A673 (cell line): ENCODE measurements around the gene SMYD3. TPM values are rescaled to one million over a fixed set of nuclear protein-coding genes. Genes with fewer than 3 reads are reported as not detected.

Experiments
- BruUV-seq: library from RNA; stranded (reverse); fragments of 400-500 nt; replicated peaks from 2 replicates; lab custom pipeline; 2021; lab: Mats Ljungman, UMichigan
- CTCF ChIA-PET: fragments of 300-600 bp; sonication (Branson Sonifier 250); formaldehyde crosslinking; loops from one replicate; lab custom pipeline; 2022; ENCODE audit warnings: antibody characterized with exemption; lab: Charles Lee
- POLR2A ChIA-PET: fragments of 300-600 bp; sonication (Branson Sonifier 250); formaldehyde crosslinking; loops from one replicate; lab custom pipeline; 2022; ENCODE audit warnings: antibody characterized with exemption; ENCODE audit not compliant: low non-redundant PET; lab: Charles Lee
- DNase-seq: peaks from one replicate; pipeline ENCODE4 v3.0.0-alpha.2; 2015; ENCODE audit warnings: low spot score
- H3K27ac ChIP-seq: fragments of 200-600 bp; sonication (generic); 2 replicates; pipeline ENCODE4 v1.5.1; 2016; ENCODE audit warnings: mixed run types, low read depth, mild to moderate bottlenecking, mixed read lengths, antibody characterized with exemption, low read length; ENCODE audit not compliant: poor library complexity, severe bottlenecking
- H3K27me3 ChIP-seq: fragments of 200-600 bp; sonication (generic); replicated peaks from 2 replicates; pipeline ENCODE4 v1.6.1; 2017; ENCODE audit warnings: mixed run types, low read depth, mild to moderate bottlenecking, mixed read lengths, antibody characterized with exemption, low read length; ENCODE audit not compliant: insufficient read depth, poor library complexity
- H3K36me3 ChIP-seq: fragments of 200-600 bp; sonication (generic); 2 replicates; pipeline ENCODE4 v1.6.1; 2016; ENCODE audit warnings: mixed run types, mild to moderate bottlenecking, mixed read lengths, antibody characterized with exemption, low read length; ENCODE audit not compliant: insufficient read depth, poor library complexity, severe bottlenecking
- H3K4me1 ChIP-seq: fragments of 200-600 bp; sonication (generic); 2 replicates; pipeline ENCODE4 v1.6.1; 2017; ENCODE audit warnings: mixed run types, mild to moderate bottlenecking, mixed read lengths, antibody characterized with exemption, low read length; ENCODE audit not compliant: insufficient read depth, poor library complexity, severe bottlenecking
- H3K4me3 ChIP-seq: fragments of 200-600 bp; sonication (generic); 2 replicates; pipeline ENCODE4 v1.5.1; 2016; ENCODE audit warnings: low read depth, mixed run types, mild to moderate bottlenecking, mixed read lengths, low read length; ENCODE audit not compliant: poor library complexity, severe bottlenecking
- H3K9me3 ChIP-seq: fragments of 200-600 bp; sonication (generic); 2 replicates; pipeline ENCODE4 v1.6.1; 2016; ENCODE audit warnings: mixed run types, low read depth, mild to moderate bottlenecking, mixed read lengths, antibody characterized with exemption, low read length; ENCODE audit not compliant: poor library complexity, severe bottlenecking
- EZH2 ChIP-seq: fragments of 200-600 bp; sonication (generic); IDR thresholded peaks from 2 replicates; pipeline ENCODE4 v1.6.1; 2017; ENCODE audit warnings: borderline replicate concordance, low read depth, mild to moderate bottlenecking, mixed read lengths, antibody characterized with exemption, low read length; ENCODE audit not compliant: poor library complexity, severe bottlenecking
- intact Hi-C: fragments of 100-400 bp; cut with micrococcal nuclease; formaldehyde crosslinking; loops from one replicate; pipeline ENCODE4 v1.10.0; 2022; ENCODE audit not compliant: unreplicated experiment
- total RNA-seq: library from RNA; stranded (reverse); gene quantifications from 2 replicates; pipeline ENCODE4 v1.2.3, GENCODE V29; 2021
- TF ChIP-seq, protein P1 (sequence below): fragments of 300-800, 200-600 bp; sonication (generic); conservative IDR thresholded peaks from 2 replicates; pipeline ENCODE4 v1.5.1; 2017; ENCODE audit warnings: low read depth, mild to moderate bottlenecking, antibody characterized with exemption, low read length, moderate library complexity, mixed read lengths

Gene SMYD3
- total RNA-seq, 1 experiment from 2014 or later = 29.0 TPM

DNA sequence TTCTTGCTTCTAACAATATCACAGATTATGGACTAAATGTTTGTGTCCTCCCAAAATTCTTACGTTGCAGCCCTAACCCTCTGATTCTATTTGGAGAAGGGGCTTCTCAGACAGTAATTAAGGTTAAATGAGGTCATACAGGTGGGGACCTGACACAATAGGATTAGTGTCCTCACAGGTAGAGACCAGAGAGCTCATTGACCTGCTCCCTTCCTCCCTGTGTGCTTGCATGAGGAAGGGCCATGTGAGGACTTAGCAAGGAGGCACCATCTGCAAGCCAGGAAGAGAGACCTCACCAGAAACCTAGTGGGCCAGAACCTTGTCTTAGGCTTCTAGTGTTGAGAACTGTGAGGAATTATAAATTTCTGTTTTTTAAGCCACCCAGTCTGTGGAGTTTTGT is 322.6 kb downstream of the SMYD3 start:
- no TSS peak for BruUV-seq
- Histone ChIP-seq H3K4me3 (no peak overlapping the region), H3K27ac (no peak overlapping the region), H3K9me3 (no peaks in the 10 kb centered on the region), H3K36me3 (no peaks in the 10 kb centered on the region), H3K27me3 (no peaks in the 10 kb centered on the region), H3K4me1 (no peaks in the 10 kb centered on the region)
- ChIA-PET CTCF (no interaction called here), POLR2A (no interaction called here)
- no peak for DNase-seq
- intact Hi-C loops = no loop called here
- no peak for TF ChIP-seq EZH2
- TF ChIP-seq, protein P1, sequence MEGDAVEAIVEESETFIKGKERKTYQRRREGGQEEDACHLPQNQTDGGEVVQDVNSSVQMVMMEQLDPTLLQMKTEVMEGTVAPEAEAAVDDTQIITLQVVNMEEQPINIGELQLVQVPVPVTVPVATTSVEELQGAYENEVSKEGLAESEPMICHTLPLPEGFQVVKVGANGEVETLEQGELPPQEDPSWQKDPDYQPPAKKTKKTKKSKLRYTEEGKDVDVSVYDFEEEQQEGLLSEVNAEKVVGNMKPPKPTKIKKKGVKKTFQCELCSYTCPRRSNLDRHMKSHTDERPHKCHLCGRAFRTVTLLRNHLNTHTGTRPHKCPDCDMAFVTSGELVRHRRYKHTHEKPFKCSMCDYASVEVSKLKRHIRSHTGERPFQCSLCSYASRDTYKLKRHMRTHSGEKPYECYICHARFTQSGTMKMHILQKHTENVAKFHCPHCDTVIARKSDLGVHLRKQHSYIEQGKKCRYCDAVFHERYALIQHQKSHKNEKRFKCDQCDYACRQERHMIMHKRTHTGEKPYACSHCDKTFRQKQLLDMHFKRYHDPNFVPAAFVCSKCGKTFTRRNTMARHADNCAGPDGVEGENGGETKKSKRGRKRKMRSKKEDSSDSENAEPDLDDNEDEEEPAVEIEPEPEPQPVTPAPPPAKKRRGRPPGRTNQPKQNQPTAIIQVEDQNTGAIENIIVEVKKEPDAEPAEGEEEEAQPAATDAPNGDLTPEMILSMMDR = no peak

DNA sequence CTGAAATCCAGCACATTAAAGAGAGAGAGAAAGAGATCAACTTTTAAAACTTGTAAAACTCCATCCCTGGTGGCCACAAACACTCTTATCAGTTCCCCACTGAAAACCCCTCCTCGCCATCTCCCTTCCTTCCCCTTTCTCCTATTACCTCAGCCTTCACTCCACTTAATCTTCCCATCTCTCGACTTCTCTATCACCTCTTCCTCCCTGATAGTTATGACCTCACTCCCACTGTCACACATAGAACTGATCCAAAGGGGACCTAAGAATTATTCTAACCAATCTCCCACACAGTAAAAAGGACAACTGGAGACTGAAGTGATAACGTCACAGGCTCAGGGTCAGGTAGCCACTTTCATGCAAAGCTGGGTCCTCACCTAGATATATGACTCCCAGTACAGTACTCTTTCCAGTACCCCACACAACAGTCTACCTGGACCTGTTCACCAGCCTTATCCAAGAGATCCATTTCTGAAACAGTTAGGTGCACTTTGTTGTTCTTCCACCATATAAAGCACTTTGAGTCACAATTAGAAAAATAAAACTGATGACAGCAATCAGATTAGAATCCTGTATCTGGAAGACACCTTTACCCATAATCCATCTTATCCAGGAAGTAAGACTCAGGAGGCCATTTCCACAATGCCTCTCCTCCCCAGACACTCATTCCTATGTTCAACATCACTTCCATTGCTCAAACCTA is 324.8 kb downstream of the SMYD3 start:
- H3K27me3 ChIP-seq = no peaks in the 10 kb centered on the region
- no TSS peak for BruUV-seq
- H3K9me3 ChIP-seq = no peaks in the 10 kb centered on the region
- H3K36me3 ChIP-seq = no peaks in the 10 kb centered on the region
- intact Hi-C loops = no loop called here
- POLR2A ChIA-PET = no interaction called here
- TF ChIP-seq, protein P1 = no peak
- TF ChIP-seq EZH2 = no peak
- no peak for DNase-seq
- H3K27ac ChIP-seq = no peak overlapping the region
- CTCF ChIA-PET = no interaction called here
- no peaks in the 10 kb centered on the region for H3K4me1 ChIP-seq
- no peak overlapping the region for H3K4me3 ChIP-seq

DNA sequence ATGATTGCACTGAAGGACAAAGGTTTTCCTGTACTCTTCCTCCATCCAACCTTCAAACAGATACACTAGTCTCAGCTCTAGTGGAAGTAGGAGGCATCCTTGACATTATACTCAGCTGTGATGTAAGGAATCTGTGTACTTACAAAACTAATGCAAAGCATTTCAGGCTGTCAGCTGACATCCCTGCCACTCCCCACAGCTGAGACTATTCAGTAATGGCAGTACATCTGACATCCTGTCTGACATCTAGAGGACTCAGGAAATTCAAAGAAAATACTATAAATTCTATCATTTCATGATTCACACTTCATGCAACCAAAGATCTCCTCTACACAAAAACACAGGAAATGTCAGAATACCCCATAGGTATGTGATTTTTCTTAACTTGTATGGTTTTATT is 325.8 kb downstream of the SMYD3 start:
- POLR2A ChIA-PET = no interaction called here
- intact Hi-C loops = no loop called here
- no peaks in the 10 kb centered on the region for H3K27me3 ChIP-seq
- no peaks in the 10 kb centered on the region for H3K36me3 ChIP-seq
- H3K4me3 ChIP-seq = no peak overlapping the region
- no peak overlapping the region for H3K27ac ChIP-seq
- H3K9me3 ChIP-seq = no peaks in the 10 kb centered on the region
- no TSS peak for BruUV-seq
- no peak for DNase-seq
- no peaks in the 10 kb centered on the region for H3K4me1 ChIP-seq
- TF ChIP-seq EZH2 = no peak
- TF ChIP-seq, protein P1 = no peak
- CTCF ChIA-PET = no interaction called here
